Mucosa of gallbladder (tissue), 1 donor: ENCODE data around the gene ASCC3. TPM values are rescaled to one million over a fixed set of nuclear protein-coding genes. Genes with fewer than 3 reads are reported as not detected.

Source experiments
- DNase-seq: peaks from one replicate; pipeline ENCODE4 v3.0.0-alpha.2; 2020; ENCODE audit warnings: low spot score
- total RNA-seq: library from RNA; stranded (reverse); gene quantifications from one replicate; pipeline ENCODE4 v1.2.1, GENCODE V29; 2021
- donor health status: DM: no; HTN: no; CAD: no.

ASCC3 gene
- total RNA-seq, 1 donor from 2014 or later, result 31.1 TPM

DNA sequence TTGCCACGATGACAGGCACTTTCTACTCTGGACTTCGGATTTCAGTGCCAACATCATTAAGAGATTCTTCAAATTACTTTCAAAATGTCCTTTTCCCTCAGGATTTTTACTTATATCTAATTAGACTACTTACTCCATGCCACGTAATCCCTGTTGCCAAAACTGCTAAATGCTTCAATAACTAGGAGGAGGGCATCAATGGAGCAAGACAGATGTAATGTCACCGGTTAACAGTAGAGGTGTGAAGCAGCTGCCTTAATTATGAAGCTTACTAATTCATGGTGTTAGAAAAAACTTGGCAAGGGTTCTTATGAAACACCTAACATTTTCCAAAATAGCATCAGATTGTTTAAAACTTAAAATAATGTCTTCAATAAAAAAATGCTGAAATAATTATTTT is 305.2 kb downstream of the ASCC3 start:
- DNase-seq, result no peak

- no peak for DNase-seq
Measured at GRCh38 chr6:100574836-100575235, 306.3 kb downstream of the ASCC3 start.

- no peak for DNase-seq
Measured at GRCh38 chr6:100573166-100573565, 308.0 kb downstream of the ASCC3 start.

DNA sequence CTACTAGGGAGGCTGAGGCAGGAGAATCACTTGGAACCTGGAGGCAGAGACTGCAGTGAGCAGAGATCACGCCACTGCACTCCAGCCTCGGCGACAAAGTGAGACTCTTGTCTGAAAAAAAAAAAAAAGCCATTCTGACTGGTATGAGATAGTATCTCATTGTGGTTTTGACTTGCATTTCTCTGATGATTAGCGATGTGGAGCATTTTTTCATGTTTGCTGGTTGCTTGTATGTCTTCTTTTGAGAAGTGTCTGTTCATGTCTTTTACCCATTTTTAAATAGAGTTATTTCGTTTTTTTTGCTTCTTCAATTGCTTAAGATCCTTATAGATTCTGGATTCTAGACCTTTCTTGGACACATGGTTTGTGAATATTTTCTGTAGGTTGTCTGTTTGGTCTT is 312.9 kb downstream of the ASCC3 start:
- DNase-seq, result no peak

GRCh38 chr6:100566563-100566962 is 314.6 kb downstream of the ASCC3 start:
- DNase-seq, result no peak

GRCh38 chr6:100565439-100566104 is 315.6 kb downstream of the ASCC3 start:
- no peak for DNase-seq

DNA sequence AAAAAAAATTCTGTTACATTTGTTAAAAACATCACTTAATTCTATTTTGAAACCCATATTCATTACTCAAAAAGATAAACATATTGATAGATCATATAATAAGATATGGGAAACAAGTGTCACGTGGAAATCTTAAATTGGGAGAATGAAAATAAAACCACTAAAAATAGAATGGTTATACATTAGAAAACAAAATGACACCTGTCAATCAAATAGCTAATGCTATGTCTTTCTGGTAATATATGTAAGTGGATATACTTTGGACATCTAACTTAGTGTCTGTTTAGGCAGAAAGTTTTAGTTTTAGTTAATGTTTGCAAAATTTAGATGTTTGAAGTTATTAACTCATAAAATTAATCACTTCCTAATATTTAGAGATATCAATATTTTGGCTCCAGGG is 321.3 kb downstream of the ASCC3 start:
- no peak for DNase-seq

DNA sequence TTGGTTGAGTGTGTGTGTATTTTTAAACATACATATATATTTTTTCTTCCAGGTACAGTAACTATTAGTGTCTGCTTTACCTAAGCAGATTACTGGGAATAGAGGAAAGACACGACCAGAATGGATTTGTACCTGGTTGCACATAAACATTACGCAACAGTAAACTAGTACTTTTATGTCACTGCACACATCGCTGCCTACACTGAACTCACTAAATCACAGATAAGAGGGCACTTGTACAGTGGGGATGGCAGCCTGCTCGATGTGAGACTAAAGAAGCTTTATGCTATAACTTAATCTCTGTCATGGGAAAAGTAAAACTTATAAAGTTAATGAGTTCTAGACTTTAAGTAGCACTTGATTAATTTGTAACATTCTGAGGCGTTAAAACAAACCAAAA is 326.9 kb downstream of the ASCC3 start:
- no peak for DNase-seq

GRCh38 chr6:100553243-100553642 is 327.9 kb downstream of the ASCC3 start:
- no peak for DNase-seq

- DNase-seq, result no peak
Measured at GRCh38 chr6:100549406-100550167, 331.5 kb downstream of the ASCC3 start.

DNA sequence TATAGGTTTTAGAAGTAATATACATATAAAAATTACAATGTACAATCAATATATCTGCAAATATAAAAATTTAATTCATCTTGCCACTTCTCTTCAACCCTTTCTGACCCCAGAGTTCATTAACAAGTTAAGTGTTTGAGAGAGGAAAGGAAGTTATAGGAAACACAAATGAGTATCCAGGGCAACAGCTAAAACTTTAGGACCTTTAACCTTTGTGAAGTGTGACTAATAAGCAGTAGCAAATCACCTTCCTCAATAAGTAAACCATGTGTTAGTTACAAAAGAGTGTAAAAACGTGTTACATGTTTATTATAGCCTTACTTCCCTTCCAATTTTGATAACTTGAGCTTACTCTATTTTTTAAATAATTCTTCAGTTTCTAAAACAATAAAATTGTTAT is 343.0 kb downstream of the ASCC3 start:
- DNase-seq, result no peak

DNA sequence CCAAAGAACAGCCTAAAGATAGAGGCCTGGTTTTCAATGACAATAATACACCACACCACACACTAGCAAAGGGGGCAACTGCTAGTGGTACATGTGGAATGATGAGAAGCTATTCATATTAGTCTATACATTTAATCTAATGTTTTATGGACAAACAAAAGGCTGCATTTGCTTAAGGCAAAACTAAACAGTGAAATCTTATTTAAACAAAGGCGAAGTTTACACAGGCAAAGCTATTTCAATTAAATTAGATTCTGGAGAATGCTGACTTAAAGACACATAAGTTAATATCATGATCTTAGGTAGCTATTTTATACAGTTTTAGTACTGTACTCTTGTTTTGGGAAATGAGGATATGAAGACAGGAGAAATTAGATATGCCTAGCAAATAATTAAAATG is 362.5 kb downstream of the ASCC3 start:
- no peak for DNase-seq

DNA sequence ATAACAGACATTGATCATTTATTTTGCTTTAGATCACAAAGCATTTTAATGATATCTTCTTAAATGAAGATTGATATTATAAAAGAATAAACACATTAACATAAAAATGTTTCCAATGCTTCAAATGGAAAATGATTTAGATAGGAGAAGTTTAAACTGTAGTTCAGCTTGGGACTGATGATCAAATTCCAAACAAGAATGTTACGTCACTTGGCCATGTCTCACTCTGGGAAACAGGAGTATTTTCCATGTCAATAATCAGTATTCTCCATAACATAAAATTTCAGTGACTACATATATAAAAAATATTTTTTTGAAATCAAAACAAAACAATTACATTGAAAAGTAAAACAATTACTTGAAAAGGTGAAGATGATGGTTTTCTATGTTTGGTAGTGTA is 363.5 kb downstream of the ASCC3 start:
- DNase-seq, result no peak

- DNase-seq, result no peak
Measured at GRCh38 chr6:100517106-100517505, 364.0 kb downstream of the ASCC3 start.

DNA sequence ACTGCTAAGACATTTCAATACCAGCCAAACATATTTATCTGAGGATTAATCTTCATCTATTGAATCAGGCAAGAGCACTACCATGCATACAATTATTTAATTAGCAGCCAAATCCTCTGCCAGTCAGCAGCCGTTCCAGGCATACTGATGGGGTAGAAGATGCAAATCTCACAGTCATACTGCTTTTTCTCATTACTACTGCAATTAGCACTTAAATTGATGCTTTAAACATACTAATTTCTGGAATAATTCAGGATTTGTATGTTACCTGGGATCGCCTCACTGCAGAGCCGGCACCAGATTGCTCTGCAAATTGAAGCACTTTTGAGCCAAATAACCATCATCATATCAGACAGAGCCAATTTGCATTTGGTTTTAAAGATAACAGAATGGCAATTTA is 366.5 kb downstream of the ASCC3 start:
- DNase-seq, result no peak

GRCh38 chr6:100512203-100512862 is 368.8 kb downstream of the ASCC3 start:
- DNase-seq, result no peak

- DNase-seq, result no peak
Measured at GRCh38 chr6:100509101-100509500, 372.0 kb downstream of the ASCC3 start.

- DNase-seq, result no peak
Measured at GRCh38 chr6:100506651-100507050, 374.5 kb downstream of the ASCC3 start.

- DNase-seq, result no peak
Measured at GRCh38 chr6:100504786-100505737, 376.1 kb downstream of the ASCC3 start.

DNA sequence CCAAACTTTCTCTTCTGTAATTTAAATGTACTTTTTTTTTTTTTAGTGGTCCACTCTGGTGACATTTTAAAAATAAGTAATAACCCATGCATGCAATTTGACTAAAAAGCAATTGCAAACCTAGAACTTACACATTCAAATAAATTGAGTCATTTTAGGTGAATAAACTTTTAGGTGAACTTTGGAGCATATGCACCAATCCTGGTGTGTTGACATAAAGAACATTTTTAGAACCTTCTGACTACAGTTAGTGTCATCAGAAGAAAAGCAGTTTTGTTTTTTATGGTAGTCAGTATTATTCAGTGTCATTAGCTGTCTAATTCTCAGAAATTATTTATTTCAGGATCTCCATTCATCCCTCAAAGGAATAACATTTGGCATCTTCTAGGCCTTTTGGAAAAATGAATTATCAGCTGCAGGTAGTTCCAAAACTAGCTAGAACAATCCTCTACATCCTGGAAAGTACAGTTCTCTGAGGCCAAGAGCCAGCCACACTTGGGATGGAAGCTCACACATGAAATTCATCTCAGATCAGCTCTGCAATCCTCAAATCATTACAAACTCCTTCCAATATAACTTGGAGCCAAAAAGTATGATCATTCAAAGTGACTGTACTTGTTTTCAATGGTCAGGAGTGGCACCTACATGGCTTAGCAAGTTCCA is 378.0 kb downstream of the ASCC3 start:
- no peak for DNase-seq

DNA sequence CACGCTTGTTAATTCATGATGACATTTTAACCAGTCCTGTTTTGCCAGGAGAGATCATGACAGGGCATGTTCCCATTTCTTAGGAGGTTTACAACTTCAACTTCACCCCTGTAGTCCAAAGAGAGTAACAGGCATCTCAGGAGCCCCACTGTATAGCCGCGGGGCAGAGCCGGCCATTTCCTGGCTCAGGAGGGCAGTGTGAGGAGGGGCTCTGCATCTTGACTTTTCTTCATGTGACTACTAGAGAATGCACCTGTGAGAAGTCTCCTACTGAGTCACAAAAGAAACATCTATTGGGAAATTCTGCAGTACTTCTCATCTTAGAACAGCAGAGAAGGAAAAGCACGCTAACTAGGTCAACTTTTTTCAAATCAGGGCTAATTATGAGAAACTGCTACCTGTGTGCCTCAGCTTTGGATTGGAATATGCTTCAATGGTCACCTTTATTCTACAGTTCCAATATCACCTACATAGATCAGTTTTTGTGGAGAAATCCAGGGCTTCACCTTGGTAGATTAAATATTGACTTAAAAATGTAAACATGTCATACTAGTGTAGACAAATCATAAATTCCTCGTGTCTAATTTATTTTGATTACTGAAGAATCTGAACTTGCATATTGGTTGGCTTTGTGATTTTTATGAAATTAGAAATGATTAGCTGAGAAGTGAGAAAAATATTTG is 387.8 kb downstream of the ASCC3 start:
- DNase-seq, result no peak
